ENCODE results near the gene FBXO31.

The FBXO31 gene, protein sequence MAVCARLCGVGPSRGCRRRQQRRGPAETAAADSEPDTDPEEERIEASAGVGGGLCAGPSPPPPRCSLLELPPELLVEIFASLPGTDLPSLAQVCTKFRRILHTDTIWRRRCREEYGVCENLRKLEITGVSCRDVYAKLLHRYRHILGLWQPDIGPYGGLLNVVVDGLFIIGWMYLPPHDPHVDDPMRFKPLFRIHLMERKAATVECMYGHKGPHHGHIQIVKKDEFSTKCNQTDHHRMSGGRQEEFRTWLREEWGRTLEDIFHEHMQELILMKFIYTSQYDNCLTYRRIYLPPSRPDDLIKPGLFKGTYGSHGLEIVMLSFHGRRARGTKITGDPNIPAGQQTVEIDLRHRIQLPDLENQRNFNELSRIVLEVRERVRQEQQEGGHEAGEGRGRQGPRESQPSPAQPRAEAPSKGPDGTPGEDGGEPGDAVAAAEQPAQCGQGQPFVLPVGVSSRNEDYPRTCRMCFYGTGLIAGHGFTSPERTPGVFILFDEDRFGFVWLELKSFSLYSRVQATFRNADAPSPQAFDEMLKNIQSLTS

DNA sequence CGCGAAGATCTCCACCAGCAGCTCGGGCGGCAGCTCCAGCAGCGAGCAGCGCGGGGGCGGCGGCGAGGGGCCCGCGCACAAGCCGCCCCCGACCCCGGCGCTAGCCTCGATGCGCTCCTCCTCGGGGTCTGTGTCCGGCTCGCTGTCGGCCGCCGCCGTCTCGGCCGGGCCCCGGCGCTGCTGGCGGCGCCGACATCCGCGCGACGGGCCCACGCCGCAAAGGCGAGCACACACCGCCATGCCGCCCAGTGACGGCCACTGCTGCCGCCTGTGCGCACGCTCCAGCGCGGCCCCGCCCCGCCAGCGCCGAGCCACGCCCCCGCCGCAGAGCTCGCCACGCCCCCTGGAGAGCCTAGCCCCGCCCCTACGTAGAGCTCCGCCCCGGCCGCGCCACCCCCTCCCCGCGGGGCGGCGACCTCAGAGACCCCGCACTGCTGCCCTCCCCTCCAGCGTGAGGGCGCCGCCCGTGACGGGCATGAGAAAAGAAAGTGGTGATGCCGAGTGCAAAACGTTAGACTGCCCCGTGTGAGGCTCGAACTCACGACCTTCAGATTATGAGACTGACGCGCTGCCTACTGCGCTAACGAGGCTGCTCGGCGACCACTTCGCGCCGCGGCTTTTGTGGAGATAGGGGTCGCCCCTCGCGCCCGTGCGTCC lies at the start of gene FBXO31:
Gene FBXO31, minus strand, starts transcription at position 272 of the 657 bp plus-strand sequence. Its CDS starts 32 bp downstream, at position 240.
- peak; percentile 80 to 81 for DNase-seq (ENCODE audit: low read depth in 2 of 2)

DNA sequence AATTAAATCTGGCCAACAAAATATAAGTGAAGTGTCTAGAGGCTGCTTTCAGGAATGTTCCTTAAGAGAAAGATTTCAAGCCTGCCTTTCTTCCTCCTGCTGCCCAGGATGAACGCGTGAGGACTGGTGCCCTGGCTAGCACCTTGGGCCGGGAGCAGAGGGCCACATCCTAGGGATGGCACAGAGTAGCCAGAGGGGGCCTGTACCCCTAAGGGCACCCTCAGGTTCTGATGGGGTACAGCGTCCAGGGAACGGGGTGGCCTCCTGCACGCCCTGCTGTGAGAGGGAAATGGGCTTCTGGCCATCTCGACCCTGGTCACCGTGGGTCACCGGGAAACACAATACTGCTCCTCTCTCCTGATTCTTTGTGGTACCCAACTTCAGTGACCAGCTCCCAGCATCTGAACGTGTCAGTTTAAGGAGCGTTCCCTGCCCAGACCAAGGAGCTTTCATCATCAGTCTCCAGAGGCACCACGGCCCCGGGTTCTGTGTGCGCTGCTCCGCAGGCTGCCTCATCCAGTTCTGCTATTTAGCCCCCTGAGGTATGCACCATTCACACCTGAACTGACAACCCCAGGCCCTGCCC lies 48.8 kb upstream of the FBXO31 start:
- DNase-seq (ENCODE audit: low read depth in 2 of 2) = no peak

DNA sequence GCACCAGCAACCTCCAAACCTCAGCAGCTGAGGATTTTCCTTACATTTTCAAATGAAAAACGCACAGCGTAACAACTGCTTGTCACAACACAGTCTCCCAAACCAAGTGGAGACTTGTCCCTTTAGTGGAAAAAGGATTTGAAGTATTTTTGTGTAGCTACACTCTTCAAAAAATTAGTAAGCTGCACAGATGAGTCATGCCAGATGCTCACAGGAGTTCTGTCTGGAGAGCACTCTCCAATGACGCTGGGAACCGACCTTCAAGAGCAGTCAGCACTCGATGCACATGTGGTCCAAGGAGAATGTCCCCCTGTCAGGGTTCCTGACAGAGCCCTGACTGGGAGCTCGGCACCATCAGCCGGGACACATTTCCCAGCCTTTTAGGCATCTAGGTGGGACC lies 48.4 kb upstream of the FBXO31 start:
- DNase-seq (ENCODE audit: low read depth in 2 of 2) = no peak

DNA sequence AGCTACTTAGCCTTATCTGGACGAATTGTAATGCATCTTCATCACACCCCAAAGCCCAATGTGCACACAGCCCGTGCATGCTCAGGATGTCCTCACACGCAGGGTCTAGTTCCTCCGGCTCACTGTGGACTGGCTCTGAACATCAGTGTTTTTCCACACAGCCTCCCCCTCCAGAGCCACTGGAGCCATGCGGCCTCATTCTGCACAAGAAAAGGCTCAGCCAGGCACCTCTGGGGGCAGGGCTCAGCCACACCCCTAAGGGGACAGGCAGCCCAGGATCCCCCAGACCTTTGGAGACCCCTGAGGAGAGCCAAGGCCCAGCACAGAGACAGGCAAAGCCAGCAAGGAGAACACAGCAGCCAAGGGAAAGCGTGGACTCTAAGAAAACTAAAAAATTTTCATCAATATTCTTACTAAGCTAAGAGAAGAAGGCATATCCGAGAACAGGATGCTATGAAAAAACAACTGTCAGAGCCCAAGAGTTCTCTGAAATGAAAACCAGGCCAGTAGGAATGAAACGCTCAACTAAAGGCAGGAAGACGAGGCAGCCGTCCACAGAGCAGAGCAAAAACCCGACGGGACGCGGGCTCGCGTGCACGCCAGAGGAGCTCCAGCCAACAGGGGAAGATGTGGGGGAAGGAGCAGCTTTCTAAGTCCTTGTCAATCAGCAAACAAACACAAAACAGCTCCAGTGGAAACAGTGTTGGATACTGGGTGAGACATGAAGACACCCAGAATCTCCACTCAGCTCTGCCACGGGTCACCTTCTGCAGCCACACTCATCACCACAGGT lies 43.0 kb upstream of the FBXO31 start:
- no peak for DNase-seq (ENCODE audit: low read depth in 2 of 2)

DNA sequence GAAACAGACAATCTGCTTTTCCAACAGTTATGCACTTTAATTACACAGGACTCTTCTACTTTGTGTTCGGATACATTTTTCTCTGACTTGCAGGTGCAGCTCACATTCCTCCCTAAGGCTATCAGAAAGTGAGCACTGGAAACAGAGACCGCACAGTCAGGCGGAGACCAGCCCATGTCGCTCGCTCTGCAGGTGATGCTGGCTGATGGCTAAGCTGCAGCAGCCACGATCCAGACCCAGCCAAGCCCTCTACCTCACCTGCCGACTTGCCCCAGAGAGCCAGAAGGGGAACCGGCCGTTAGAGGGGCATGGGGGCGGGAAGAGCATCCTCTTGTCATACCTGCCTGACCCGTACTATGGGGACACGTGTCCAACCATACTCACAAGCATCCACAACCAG lies 42.4 kb upstream of the FBXO31 start:
- no peak for DNase-seq (ENCODE audit: low read depth in 2 of 2)

DNA sequence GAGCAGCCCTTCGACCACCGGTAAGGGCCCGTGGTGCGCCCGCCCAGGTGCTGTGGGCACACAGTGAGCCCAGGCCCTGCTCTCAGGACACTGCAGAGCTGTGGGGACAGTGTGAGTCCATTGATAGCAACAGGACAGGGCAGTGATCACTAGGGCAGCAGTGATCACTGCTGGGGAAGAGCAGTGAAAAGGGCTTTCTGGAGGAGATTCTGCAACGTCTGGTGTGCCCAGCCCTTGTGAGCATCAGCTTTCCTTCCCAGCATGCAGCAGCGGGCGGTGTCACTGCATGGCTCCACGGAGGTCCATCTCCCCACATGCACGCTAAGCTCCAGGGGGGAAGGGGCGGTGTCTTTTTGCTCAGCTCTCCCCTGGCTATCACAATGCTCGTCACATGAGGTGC lies 40.7 kb upstream of the FBXO31 start:
- DNase-seq (ENCODE audit: low read depth in 2 of 2) = no peak

DNA sequence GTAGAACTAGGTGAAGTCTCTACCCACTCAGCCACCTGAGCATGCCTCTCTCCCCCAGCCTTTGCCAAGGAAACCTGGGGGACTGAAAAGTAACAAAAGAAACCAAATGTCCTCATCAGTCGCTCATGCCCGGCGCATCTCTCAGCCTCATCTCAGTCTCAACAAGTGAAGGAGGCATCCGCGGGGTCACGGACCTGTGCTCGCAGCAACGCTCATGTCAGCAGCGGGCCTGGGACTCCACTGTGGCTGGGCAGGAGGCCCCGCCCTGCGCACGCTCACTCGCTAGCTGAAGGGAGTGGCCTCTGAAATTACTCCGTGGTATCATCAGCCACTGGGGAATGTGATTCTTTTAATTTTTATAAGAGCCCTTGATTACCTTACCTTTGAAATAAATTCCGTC lies 39.9 kb upstream of the FBXO31 start:
- DNase-seq (ENCODE audit: low read depth in 2 of 2) = no peak

DNA sequence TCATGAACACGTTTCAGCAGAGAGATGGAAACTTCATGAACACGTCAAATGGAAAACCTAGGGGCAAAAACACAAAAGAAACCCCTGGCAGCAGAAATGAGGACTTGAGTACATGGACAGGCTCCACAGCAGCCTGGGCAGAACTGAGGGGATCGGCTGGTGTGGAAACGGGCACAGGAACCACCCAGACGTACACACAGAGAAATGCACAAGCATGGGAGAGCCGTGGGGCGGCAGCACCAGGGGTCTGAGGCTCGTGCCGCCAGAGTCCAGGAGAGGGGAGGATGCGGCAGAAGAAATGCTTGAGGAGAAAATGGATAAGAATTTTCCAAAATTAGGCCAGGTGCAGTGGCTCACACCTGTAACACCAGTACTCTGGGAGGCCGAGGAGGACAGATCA lies 38.5 kb upstream of the FBXO31 start:
- DNase-seq (ENCODE audit: low read depth in 2 of 2) = no peak

DNA sequence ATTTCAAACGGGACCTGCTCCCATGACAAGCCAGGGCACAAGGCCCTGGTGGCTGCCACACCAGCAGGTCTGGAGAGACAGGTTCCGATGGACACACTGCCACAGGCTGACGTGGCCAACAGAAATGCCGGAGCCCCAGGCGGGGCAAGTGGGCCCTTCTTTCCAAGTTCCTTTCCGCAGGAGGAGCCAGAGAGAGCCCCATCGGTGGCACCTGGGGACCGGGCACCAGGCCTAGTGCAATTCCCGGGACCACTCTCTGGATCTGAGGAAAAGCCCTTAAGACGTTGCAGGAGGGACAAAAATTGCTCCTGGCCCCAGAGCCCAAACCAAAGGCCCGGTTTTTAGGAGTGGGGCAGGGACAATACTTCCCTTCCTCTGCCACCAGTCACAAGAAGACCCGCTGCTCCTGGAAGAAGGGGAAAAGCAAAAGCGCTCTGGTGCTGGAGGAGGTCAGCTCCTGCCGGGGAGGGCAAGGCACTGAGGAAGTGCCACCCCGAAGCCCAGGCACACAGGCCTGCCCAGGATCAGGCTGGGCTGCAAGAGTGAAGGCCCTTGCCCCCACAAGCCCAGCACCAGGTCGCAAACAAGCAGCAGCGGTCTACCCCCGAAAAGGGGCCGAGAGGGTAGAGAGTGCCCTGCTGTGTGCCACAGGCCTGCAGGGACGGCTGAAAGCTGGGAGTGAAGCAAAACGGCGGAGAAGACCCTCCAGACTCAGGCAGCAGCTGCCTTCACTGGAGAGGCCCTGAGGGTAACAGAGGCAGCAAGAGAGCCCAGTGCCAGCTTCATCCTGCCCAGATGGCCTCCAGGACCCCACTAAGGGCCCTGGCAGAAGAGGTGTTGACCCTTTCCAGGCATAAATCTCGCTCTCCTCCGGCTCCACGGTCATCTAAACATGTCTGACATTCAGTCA lies 37.7 kb upstream of the FBXO31 start:
- DNase-seq (ENCODE audit: low read depth in 2 of 2) = no peak

DNA sequence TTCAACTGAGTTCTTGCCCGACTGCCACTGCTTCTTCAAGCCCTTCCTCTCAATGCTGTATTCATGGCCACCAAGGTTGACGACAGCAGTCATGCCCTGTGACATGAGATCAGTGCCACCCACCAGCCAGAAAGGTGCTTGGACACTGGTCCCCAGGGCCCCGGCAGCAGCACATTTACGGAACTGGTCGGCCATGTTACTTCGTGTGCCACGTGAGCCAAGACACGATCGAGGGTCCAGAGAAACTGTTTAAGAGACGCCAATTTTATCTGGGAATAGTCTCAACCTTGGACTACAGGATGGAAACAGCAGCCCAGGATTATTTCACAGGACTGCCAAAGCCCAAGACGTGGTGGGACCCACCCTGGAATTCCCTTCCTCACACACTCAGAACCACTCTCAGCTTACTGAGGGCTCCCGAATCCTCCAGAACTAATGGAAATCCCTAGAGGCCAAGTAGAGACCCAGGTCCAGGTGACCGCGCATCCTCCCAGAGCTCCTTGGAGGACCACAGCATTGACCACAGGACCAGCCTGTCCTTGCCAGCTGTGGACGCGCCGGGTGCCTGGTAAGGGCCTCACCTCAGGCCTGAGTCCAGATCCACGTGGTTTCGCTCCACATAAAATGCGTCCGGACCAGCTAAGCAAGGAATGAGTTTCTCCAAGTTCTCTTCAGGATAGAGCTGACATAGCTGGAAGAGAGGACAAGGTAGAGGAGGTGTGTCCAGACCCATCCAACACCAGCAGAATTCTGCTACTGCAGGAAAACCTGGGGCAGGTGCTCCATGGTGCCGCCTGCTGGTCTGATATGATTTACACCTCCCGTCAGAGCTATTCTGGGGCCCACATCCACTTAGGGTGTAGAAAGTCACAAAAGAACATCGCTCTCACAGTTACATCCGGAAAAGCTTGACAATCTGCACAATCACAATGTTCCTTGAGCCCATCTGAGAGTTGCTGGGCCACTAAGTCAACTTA lies 36.7 kb upstream of the FBXO31 start:
- DNase-seq (ENCODE audit: low read depth in 2 of 2) = no peak

DNA sequence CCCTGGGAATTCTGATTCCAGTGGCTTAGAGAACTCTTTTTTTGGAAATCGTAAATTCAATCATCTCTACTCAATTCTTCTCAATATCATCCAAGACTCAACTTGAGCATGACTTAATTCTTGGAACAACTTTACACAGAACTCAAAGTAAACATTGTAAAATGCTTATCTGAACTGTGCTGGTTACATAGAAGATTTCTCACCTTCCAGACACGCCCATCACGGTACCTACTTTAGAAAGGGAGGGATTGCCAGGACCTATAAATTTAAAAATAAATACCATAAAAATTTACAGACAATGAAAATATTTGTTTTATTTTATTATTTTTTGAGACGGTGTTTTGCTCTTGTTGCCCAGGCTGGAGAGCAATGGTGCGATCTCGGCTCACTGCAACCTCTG lies 35.1 kb upstream of the FBXO31 start:
- no peak for DNase-seq (ENCODE audit: low read depth in 2 of 2)

DNA sequence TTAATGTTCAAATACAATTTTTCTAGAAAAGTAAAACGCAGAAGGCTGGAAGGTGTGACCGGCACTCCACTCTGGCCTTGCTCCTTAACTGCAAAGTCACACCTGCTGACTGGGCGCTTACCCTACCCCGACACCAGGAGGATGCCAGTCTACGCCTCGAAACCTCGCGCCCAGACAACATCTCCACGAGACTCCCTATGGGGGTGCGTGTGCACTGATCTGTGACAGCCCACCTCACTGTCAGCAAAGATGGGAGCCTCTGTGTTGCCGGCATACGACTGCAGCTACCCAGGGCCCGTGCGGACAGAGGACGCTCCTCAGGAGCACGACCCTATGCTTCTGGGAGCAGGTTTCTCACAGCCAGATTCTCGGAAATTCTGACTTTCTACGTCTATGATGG lies 34.6 kb upstream of the FBXO31 start:
- DNase-seq (ENCODE audit: low read depth in 2 of 2) = no peak

DNA sequence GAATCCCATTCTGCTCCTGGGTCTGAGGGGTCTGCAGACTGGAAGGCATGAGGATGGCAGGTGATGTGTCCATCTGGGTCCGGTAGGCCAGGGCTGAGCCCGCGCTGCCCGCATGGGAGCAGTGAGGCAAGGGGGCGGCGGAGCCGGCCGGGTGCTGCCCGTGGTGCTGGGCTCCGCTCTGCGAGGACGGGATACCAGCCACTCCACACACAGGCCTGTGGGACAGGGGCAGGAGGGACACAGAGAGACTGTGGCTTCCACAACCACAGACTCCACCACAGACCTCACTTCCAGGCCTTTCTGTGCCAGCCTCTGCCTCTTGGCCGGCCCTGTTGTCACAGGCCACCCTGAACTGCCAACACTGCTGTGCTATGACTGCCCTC lies 33.9 kb upstream of the FBXO31 start:
- DNase-seq (ENCODE audit: low read depth in 2 of 2) = no peak

DNA sequence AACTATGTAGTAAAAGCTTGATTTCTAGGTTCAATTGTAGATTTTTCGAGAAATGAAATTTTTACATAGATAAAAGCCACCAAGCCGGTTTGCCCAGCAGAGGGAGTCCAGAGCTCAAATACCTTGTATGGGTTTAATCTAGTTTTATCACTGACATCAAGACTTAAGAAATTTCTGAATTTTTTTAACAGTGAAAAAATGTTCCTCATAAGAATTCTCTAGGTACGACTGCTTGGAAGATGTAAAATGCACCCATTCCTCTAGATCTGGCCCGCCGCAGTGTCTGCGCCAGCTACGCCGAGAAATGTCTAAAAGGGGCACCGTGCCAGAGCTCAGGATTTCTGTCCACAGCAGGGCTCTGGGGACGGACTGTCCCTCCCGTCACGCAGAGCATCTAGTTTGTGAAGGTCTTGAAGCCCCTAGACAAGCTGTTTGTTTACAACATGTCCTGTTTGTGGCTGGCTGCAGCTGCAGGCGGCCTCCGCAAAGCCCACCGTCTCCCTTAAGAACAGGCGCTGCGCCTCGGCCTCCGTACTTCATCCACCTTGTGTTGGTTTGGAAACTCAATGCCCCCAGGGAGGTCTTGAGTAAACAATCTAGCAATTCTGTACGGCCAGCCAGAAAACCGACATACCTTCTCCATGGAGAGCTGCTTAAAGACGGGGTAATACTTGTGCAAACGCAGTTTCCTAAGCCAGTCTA lies 33.4 kb upstream of the FBXO31 start:
- no peak for DNase-seq (ENCODE audit: low read depth in 2 of 2)

DNA sequence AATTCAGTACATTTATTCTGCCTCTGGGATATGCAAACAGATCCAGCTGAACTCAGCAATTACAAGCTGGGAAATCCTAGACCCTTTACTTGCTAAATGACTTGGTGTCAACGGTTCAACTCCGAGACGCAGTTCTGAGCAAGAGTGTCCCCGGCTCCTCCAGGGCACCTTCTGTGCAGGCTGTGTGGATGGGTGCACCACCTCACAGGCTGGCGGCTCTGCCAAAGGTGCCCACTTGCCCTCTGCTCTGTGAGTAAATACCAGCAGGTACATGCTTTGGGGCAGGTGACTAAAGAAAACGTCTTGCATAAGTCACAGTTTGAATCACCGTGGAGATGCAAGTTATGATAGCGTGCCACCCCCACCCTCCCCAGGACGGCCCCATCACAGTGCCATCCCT lies 31.9 kb upstream of the FBXO31 start:
- no peak for DNase-seq (ENCODE audit: low read depth in 2 of 2)

DNA sequence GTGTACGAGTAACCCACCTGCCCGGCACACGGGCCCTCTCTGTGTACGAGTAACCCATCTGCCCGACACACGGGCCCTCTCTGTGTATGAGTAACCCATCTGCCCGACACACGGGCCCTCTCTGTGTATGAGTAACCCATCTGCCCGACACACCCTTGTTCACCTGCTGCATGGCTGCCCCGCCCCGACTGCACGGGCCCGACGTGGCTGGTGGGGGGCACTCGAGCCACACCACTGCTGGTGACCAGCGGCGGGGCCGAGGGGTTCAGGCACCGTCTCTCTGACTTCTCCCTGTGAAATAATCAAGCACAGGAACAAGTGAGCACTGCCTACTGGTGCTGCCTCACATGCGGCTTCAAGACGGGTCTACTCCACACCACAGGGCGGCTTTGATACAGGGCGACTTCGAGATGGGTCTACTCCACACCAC lies 30.7 kb upstream of the FBXO31 start:
- DNase-seq (ENCODE audit: low read depth in 2 of 2) = no peak

DNA sequence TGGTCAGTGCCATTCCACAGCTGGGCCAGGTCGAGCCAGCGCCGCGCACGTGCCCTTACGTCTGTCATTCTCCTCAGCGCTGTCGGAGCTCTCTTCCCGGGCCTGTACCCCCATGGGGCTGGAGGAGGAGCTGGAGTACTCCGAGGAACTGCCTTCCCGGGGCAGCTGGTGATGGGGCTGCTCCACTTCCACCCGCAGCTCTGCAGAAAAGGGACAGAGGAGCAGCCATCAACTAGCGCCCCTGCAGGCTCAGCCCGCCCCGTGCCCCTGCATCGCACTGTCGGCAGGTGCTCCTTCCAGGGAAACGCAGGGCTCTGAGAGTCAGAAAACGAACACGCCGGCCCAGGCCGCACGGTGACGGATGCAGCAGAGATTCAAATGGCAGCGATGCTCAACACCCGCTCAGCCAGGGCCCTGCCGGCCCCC lies 29.4 kb upstream of the FBXO31 start:
- no peak for DNase-seq (ENCODE audit: low read depth in 2 of 2)

DNA sequence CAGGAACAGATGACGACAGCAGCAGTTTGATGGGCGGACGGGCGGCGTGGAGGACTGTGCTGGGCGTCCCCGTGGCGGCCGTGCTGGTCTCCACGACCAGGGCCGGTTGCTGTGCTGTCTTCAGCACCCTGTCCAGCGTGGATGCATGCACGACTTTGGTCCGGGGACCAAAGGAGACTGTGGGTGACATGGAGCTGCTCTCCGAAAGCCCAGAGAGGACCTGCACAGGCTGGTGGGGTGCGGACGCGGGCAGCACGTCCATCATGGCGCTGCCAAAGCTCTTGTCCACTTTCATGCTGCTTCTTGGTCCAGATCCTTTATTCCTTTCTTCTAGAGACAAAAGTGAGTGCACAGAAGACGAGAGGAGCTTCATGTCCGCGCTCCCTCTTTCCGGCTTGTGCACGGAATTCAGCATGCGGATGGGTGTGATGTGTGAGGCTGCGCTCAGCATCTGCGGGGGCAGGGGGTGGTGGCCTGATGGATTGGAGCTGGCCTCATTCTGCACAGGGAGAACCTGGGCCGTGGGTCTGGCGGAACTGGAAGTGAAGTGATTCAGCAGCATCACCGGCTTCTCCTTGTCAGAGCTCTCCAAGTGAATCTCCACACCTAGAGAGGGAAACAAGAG lies 28.9 kb upstream of the FBXO31 start:
- no peak for DNase-seq (ENCODE audit: low read depth in 2 of 2)
